Spinal cord (tissue), 10 donors: ENCODE results near the gene ADGRG1. TPM values are rescaled to one million over a fixed set of nuclear protein-coding genes. Genes with fewer than 3 reads are reported as not detected.
"Not testable (repeated sequence)": the region's sequence is repeated elsewhere in the genome, so short reads cannot be mapped to it uniquely, and the experiment has no call there.

ENCODE experiments used
- DNase-seq, 6 donors: peaks; one replicate each; pipeline versions ENCODE4 v3.0.0 to v3.0.0-alpha.2; 2013 to 2015; ENCODE audit warnings: low spot score in 6 of 6, low read depth in 4 of 6
- H3K27ac ChIP-seq: one replicate; pipeline ENCODE4 v1.5.1; 2013; ENCODE audit warnings: low read depth, low read length, control low read depth
- H3K27me3 ChIP-seq: one replicate; pipeline ENCODE4 v1.6.1; 2013; ENCODE audit warnings: low read length; ENCODE audit not compliant: control insufficient read depth, insufficient read depth
- H3K36me3 ChIP-seq: one replicate; pipeline ENCODE4 v1.6.1; 2013; ENCODE audit warnings: low read length; ENCODE audit not compliant: control insufficient read depth, insufficient read depth
- H3K4me1 ChIP-seq: one replicate; pipeline ENCODE4 v1.6.1; 2013; ENCODE audit warnings: low read length; ENCODE audit not compliant: control insufficient read depth, insufficient read depth
- H3K4me3 ChIP-seq: one replicate; pipeline ENCODE4 v1.5.1; 2013; ENCODE audit warnings: low read depth, low read length, control low read depth
- H3K9me3 ChIP-seq: one replicate; pipeline ENCODE4 v1.6.1; 2013; ENCODE audit warnings: low read length; ENCODE audit not compliant: control insufficient read depth, insufficient read depth
- WGBS: methylation state at CpG from one replicate; pipeline ENCODE4 v1.1.5; 2013; ENCODE audit warnings: missing lambda C conversion rate; ENCODE audit not compliant: insufficient coverage; 5-methylcytosine and 5-hydroxymethylcytosine counted together
- polyA plus RNA-seq, 2 donors: library from polyadenylated mRNA; unstranded; fragments of 120-200 nt; gene quantifications; one replicate each; pipeline ENCODE4 v1.2.1, GENCODE V29; 2013; ENCODE audit not compliant: insufficient read length in 2 of 2
- total RNA-seq, 2 donors: library from RNA; depleted of rRNA in 1 of 2; stranded (reverse); fragments of 120-200 nt in 1 of 2; fragments of >200 nt in 1 of 2; gene quantifications; one replicate each; pipeline versions ENCODE4 v1.2.3 to v1.2.4, GENCODE V29; 2013 to 2014
- donor health status: healthy.

The ADGRG1 gene
- total and polyA plus RNA-seq, 4 donors, result 30.1 to 367 (median 189) TPM

GRCh38 chr16:57712569-57712968 is 84.1 kb downstream of the ADGRG1 start:
- H3K4me3 ChIP-seq, H3K27ac ChIP-seq, H3K36me3 ChIP-seq, H3K27me3 ChIP-seq, H3K9me3 ChIP-seq, H3K4me1 ChIP-seq, DNase-seq: not testable (repeated sequence)
- WGBS, result 91% methylated on average over 5 of the region's 6 CpGs

- DNase-seq, result no peak
- no peaks in the 10 kb centered on the region for H3K27me3 ChIP-seq
- H3K4me3 ChIP-seq, result no peak overlapping the region
- no peaks in the 10 kb centered on the region for H3K9me3 ChIP-seq
- H3K27ac ChIP-seq, result no peak overlapping the region
- H3K4me1 ChIP-seq, result no peaks in the 10 kb centered on the region
- no peaks in the 10 kb centered on the region for H3K36me3 ChIP-seq
- 96% methylated on average over 8 of the region's 8 CpGs for WGBS
These were observed 85.2 kb downstream of the ADGRG1 start for GRCh38 chr16:57713596-57713995.

DNA sequence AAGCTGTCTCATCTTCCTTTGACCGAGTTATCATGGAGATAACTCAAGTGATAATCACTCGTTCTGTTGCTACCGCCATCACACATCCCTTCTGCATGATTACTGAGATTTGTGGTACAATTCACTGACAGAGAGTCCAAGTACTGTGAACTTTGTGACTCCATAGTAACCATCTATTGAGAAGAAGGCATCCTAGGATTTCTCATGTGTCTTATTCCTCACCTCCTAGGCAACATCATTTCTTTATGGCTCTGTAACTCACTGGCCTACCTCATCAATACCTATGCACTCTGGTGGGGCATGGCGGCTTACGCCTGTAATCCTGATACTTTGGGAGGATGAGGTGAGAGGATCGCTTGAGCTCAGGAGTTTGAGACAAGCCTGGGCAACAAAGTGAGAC is 85.6 kb downstream of the ADGRG1 start:
- DNase-seq, result no peak
- Histone ChIP-seq H3K9me3 (no peaks in the 10 kb centered on the region), H3K4me1 (no peaks in the 10 kb centered on the region), H3K27ac (no peak overlapping the region), H3K36me3 (no peaks in the 10 kb centered on the region), H3K27me3 (no peaks in the 10 kb centered on the region), H3K4me3 (no peak overlapping the region)
- WGBS, result 89% methylated on average over 3 of the region's 6 CpGs

Other genes starting within 250 kb of the ADGRG1 start
- gene CCL17, start 223.9 kb upstream of the ADGRG1 start, total RNA-seq, result not detected
- gene CCL17, start 223.9 kb upstream of the ADGRG1 start, polyA plus RNA-seq, result not detected
- 10 to 100 TPM; 62.9 to 67.6 TPM for gene CIAPIN1, start 181.2 kb upstream of the ADGRG1 start, total RNA-seq
- 100 to 1,000 TPM in 1 of 2 donors, 10 to 100 TPM in 1; 99.2 to 102 TPM for gene CIAPIN1, start 181.2 kb upstream of the ADGRG1 start, polyA plus RNA-seq
- 10 to 100 TPM; 35.2 to 79.2 TPM for gene COQ9, start 181.2 kb upstream of the ADGRG1 start, total RNA-seq
- 10 to 100 TPM; 69.2 to 75.6 TPM for gene COQ9, start 181.2 kb upstream of the ADGRG1 start, polyA plus RNA-seq
- gene POLR2C, start 166.0 kb upstream of the ADGRG1 start, total RNA-seq, result 10 to 100 TPM; 77.6 to 81.8 TPM
- 10 to 100 TPM; 60.6 to 70.5 TPM for gene POLR2C, start 166.0 kb upstream of the ADGRG1 start, polyA plus RNA-seq
- gene DOK4, start 142.1 kb upstream of the ADGRG1 start, total RNA-seq, result 10 to 100 TPM; 23.0 to 25.3 TPM
- gene DOK4, start 142.1 kb upstream of the ADGRG1 start, polyA plus RNA-seq, result 10 to 100 TPM; 61.7 to 62.8 TPM
- 10 to 100 TPM in 1 of 2 donors, 1 to 10 TPM in 1; 4.4 to 17.7 TPM for gene CCDC102A, start 92.1 kb upstream of the ADGRG1 start, total RNA-seq
- 1 to 10 TPM; 6.7 to 7.2 TPM for gene CCDC102A, start 92.1 kb upstream of the ADGRG1 start, polyA plus RNA-seq
- gene ADGRG5, start 86.0 kb upstream of the ADGRG1 start, total RNA-seq, result 1 to 10 TPM in 1 of 2 donors, under 1 TPM in 1; 0.44 to 1.2 TPM
- 1 to 10 TPM; 1.1 to 1.7 TPM for gene ADGRG5, start 86.0 kb upstream of the ADGRG1 start, polyA plus RNA-seq
- 1 to 10 TPM in 1 of 2 donors, under 1 TPM in 1; 0.06 to 3.6 TPM for gene ADGRG3, start 39.7 kb downstream of the ADGRG1 start, total RNA-seq
- gene ADGRG3, start 39.7 kb downstream of the ADGRG1 start, polyA plus RNA-seq, result under 1 TPM; 0.22 to 0.30 TPM
- 1 to 10 TPM in 1 of 2 donors, under 1 TPM in 1; 0.69 to 6.0 TPM for gene DRC7, start 66.2 kb downstream of the ADGRG1 start, total RNA-seq
- gene DRC7, start 66.2 kb downstream of the ADGRG1 start, polyA plus RNA-seq, result 1 to 10 TPM; 3.5 to 4.6 TPM
- gene KATNB1, start 107.1 kb downstream of the ADGRG1 start, total RNA-seq, result 10 to 100 TPM; 28.8 to 33.5 TPM
- gene KATNB1, start 107.1 kb downstream of the ADGRG1 start, polyA plus RNA-seq, result 10 to 100 TPM; 52.5 to 52.9 TPM
- 10 to 100 TPM; 24.3 to 36.4 TPM for gene KIFC3, start 173.9 kb downstream of the ADGRG1 start, total RNA-seq
- gene KIFC3, start 173.9 kb downstream of the ADGRG1 start, polyA plus RNA-seq, result 10 to 100 TPM; 53.6 to 55.7 TPM